K562 (cell line): ENCODE results near the gene OR51V1. TPM values are rescaled to one million over a fixed set of nuclear protein-coding genes. Genes with fewer than 3 reads are reported as not detected.
A peak's percentile ranks its signal among the peaks of the same experiment; 100 is the strongest.

ENCODE experiments used
- BMI1 ChIP-seq: fragments of 150-350 bp; IDR thresholded peaks from 2 replicates; pipeline ENCODE4 v1.6.1; 2014; ENCODE audit warnings: low read length
- E2F3 ChIP-seq: fragments of 250-450 bp; sonication (Bioruptor Pico); IDR thresholded peaks from 2 replicates; pipeline ENCODE4 v1.4.0; 2020; ENCODE audit warnings: mild to moderate bottlenecking
- HDAC1 ChIP-seq, 2 experiments: fragments of 450-650 bp; IDR thresholded peaks; 2 replicates each; pipeline ENCODE4 v1.6.1; 2016 to 2017; ENCODE audit warnings: inconsistent platforms in 1 of 2, mild to moderate bottlenecking in 1 of 2, moderate library complexity in 1 of 2
- KDM1A ChIP-seq, 2 experiments: fragments of 450-650 bp; IDR thresholded peaks; 2 replicates each; pipeline ENCODE4 v1.6.1; 2016; ENCODE audit warnings: mild to moderate bottlenecking in 2 of 2
- KDM4B ChIP-seq, 2 experiments: fragments of 450-650 bp in 1 of 2; sonication (generic) in 1 of 2; IDR thresholded peaks; 2 replicates each; pipeline ENCODE4 v1.6.1; 2016 to 2017; ENCODE audit warnings: borderline replicate concordance in 2 of 2, antibody characterized with exemption in 1 of 2, low read depth in 1 of 2, mild to moderate bottlenecking in 1 of 2
- MAFK ChIP-seq: IDR thresholded peaks from 2 replicates; pipeline ENCODE4 v1.6.1; 2011; ENCODE audit warnings: low read length, improper control_type of control experiment
- MTA2 ChIP-seq: fragments of 450-650 bp; IDR thresholded peaks from 2 replicates; pipeline ENCODE4 v1.6.1; 2016; ENCODE audit warnings: low read depth
- NCOR1 ChIP-seq: fragments of 450-650 bp; IDR thresholded peaks from 2 replicates; pipeline ENCODE4 v1.6.1; 2016; ENCODE audit warnings: mild to moderate bottlenecking, moderate library complexity
- NEUROD1 ChIP-seq: fragments of 150-350 bp; IDR thresholded peaks from 2 replicates; pipeline ENCODE4 v1.6.1; 2014; ENCODE audit warnings: borderline replicate concordance, low read length, low read depth; ENCODE audit not compliant: partially characterized antibody
- RCOR1 ChIP-seq, 2 experiments: IDR thresholded peaks; 2 replicates each; pipeline ENCODE4 v1.6.1; 2012; ENCODE audit warnings: low read depth in 2 of 2, low read length in 2 of 2, borderline replicate concordance in 1 of 2, improper control_type of control experiment in 1 of 2
- SMARCA4 ChIP-seq: fragments of 450-650 bp; IDR thresholded peaks from 2 replicates; pipeline ENCODE4 v1.6.1; 2016
- SRF ChIP-seq, 2 experiments: fragments of 250-450, 450-650 bp in 1 of 2; sonication (Bioruptor Pico) in 1 of 2; sonication (generic) in 1 of 2; formaldehyde crosslinking; IDR thresholded peaks; 2 replicates each; pipeline versions ENCODE4 v1.5.0 to v1.5.1; 2020 to 2022; ENCODE audit warnings: mild to moderate bottlenecking in 1 of 2, missing genetic modification reagents in 1 of 2
- ZBTB8A ChIP-seq: fragments of 450-650 bp; IDR thresholded peaks from 2 replicates; pipeline ENCODE4 v1.6.1; 2018; ENCODE audit warnings: mild to moderate bottlenecking, moderate library complexity; ENCODE audit not compliant: partially characterized antibody
- polyA plus RNA-seq, 8 experiments: library from polyadenylated mRNA; depleted of rRNA in 4 of 8; stranded (reverse) in 5 of 8; unstranded in 3 of 8; fragments of >200 nt; fragmentation: Nextera tagmentation in 2 of 8; fragmentation: Illumina TruSeq in 1 of 8; extraction: Ambion mirVana in 2 of 8; extraction: Trizol in 1 of 8; gene quantifications; 2 replicates each; pipeline versions ENCODE4 v1.2.1 to v1.2.3, GENCODE V29; 2011 to 2014; ENCODE audit warnings: inconsistent platforms in 1 of 8, missing spikeins in 1 of 8
- total RNA-seq, 7 experiments: library from RNA; depleted of rRNA in 6 of 7; stranded (reverse); fragments of >200 nt in 6 of 7; fragmentation: Illumina TruSeq in 2 of 7; extraction: Trizol in 2 of 7; gene quantifications; 2 replicates each; pipeline versions ENCODE4 v1.2.1 to v1.2.3, GENCODE V29; 2011 to 2021; ENCODE audit warnings: low replicate concordance in 1 of 7
- TF ChIP-seq, protein P1 (sequence below): fragments of 200-600 bp; sonication (generic); IDR thresholded peaks from one replicate; pipeline ENCODE4 v1.6.1; 2012; ENCODE audit warnings: mild to moderate bottlenecking, low read depth, low read length, inconsistent platforms

OR51V1 gene
- total and polyA plus RNA-seq, 9 of the 15 experiments (the other 6 are each of a cell fraction or from before 2014, with no cell fraction given): not detected

DNA sequence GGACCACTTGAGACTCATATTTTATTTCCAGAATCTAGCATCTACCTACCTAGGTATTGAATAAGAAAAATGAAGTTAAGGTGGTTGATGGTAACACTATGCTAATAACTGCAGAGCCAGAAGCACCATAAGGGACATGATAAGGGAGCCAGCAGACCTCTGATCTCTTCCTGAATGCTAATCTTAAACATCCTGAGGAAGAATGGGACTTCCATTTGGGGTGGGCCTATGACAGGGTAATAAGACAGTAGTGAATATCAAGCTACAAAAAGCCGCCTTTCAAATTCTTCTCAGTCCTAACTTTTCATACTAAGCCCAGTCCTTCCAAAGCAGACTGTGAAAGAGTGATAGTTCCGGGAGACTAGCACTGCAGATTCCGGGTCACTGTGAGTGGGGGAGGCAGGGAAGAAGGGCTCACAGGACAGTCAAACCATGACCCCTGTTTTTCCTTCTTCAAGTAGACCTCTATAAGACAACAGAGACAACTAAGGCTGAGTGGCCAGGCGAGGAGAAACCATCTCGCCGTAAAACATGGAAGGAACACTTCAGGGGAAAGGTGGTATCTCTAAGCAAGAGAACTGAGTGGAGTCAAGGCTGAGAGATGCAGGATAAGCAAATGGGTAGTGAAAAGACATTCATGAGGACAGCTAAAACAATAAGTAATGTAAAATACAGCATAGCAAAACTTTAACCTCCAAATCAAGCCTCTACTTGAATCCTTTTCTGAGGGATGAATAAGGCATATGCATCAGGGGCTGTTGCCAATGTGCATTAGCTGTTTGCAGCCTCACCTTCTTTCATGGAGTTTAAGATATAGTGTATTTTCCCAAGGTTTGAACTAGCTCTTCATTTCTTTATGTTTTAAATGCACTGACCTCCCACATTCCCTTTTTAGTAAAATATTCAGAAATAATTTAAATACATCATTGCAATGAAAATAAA lies 24.3 kb upstream of the OR51V1 start (continued):
- 0 out of 2 replicates have a peak, but pooled peaks have one; percentile 4 for TF ChIP-seq MTA2
- TF ChIP-seq MAFK: no peak
- peak; percentile 48; the same call in 1 of the 2 replicates for TF ChIP-seq SMARCA4
- TF ChIP-seq E2F3 (CRISPR knock-in tag): no peak
- no peak for TF ChIP-seq BMI1
- TF ChIP-seq KDM1A (IDR thresholded peaks at IDR 0.05): no peak
- peak; percentile 43; the same call in 1 of the 2 replicates for TF ChIP-seq NCOR1
- TF ChIP-seq ZBTB8A: no peak
- 0 out of 4 replicates have a peak, but pooled peaks of 1 of the 2 experiments have one; percentile 36 for TF ChIP-seq HDAC1 (IDR thresholded peaks at IDR 0.05)
- peak in 1 of 2 experiments; percentile 12; a peak in 1 of 4 replicates for TF ChIP-seq RCOR1 (IDR thresholded peaks at IDR 0.05; ENCODE audit: borderline replicate concordance in 1 of 2, low read depth in 2 of 2, low read length in 2 of 2)
- no peak for TF ChIP-seq KDM4B (IDR thresholded peaks at IDR 0.05; ENCODE audit: borderline replicate concordance in 2 of 2, low read depth in 1 of 2)
- TF ChIP-seq, protein P1, sequence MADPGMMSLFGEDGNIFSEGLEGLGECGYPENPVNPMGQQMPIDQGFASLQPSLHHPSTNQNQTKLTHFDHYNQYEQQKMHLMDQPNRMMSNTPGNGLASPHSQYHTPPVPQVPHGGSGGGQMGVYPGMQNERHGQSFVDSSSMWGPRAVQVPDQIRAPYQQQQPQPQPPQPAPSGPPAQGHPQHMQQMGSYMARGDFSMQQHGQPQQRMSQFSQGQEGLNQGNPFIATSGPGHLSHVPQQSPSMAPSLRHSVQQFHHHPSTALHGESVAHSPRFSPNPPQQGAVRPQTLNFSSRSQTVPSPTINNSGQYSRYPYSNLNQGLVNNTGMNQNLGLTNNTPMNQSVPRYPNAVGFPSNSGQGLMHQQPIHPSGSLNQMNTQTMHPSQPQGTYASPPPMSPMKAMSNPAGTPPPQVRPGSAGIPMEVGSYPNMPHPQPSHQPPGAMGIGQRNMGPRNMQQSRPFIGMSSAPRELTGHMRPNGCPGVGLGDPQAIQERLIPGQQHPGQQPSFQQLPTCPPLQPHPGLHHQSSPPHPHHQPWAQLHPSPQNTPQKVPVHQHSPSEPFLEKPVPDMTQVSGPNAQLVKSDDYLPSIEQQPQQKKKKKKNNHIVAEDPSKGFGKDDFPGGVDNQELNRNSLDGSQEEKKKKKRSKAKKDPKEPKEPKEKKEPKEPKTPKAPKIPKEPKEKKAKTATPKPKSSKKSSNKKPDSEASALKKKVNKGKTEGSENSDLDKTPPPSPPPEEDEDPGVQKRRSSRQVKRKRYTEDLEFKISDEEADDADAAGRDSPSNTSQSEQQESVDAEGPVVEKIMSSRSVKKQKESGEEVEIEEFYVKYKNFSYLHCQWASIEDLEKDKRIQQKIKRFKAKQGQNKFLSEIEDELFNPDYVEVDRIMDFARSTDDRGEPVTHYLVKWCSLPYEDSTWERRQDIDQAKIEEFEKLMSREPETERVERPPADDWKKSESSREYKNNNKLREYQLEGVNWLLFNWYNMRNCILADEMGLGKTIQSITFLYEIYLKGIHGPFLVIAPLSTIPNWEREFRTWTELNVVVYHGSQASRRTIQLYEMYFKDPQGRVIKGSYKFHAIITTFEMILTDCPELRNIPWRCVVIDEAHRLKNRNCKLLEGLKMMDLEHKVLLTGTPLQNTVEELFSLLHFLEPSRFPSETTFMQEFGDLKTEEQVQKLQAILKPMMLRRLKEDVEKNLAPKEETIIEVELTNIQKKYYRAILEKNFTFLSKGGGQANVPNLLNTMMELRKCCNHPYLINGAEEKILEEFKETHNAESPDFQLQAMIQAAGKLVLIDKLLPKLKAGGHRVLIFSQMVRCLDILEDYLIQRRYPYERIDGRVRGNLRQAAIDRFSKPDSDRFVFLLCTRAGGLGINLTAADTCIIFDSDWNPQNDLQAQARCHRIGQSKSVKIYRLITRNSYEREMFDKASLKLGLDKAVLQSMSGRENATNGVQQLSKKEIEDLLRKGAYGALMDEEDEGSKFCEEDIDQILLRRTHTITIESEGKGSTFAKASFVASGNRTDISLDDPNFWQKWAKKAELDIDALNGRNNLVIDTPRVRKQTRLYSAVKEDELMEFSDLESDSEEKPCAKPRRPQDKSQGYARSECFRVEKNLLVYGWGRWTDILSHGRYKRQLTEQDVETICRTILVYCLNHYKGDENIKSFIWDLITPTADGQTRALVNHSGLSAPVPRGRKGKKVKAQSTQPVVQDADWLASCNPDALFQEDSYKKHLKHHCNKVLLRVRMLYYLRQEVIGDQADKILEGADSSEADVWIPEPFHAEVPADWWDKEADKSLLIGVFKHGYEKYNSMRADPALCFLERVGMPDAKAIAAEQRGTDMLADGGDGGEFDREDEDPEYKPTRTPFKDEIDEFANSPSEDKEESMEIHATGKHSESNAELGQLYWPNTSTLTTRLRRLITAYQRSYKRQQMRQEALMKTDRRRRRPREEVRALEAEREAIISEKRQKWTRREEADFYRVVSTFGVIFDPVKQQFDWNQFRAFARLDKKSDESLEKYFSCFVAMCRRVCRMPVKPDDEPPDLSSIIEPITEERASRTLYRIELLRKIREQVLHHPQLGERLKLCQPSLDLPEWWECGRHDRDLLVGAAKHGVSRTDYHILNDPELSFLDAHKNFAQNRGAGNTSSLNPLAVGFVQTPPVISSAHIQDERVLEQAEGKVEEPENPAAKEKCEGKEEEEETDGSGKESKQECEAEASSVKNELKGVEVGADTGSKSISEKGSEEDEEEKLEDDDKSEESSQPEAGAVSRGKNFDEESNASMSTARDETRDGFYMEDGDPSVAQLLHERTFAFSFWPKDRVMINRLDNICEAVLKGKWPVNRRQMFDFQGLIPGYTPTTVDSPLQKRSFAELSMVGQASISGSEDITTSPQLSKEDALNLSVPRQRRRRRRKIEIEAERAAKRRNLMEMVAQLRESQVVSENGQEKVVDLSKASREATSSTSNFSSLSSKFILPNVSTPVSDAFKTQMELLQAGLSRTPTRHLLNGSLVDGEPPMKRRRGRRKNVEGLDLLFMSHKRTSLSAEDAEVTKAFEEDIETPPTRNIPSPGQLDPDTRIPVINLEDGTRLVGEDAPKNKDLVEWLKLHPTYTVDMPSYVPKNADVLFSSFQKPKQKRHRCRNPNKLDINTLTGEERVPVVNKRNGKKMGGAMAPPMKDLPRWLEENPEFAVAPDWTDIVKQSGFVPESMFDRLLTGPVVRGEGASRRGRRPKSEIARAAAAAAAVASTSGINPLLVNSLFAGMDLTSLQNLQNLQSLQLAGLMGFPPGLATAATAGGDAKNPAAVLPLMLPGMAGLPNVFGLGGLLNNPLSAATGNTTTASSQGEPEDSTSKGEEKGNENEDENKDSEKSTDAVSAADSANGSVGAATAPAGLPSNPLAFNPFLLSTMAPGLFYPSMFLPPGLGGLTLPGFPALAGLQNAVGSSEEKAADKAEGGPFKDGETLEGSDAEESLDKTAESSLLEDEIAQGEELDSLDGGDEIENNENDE: no peak
- no peak for TF ChIP-seq SRF (CRISPR knock-in tag; IDR thresholded peaks at IDR 0.05)
- TF ChIP-seq NEUROD1: no peak
